Measurements from ENCODE around the gene ELFN2. TPM values are rescaled to one million over a fixed set of nuclear protein-coding genes. Genes with fewer than 3 reads are reported as not detected.

ELFN2 gene
- total RNA-seq, 2 experiments from 2014 or later, result 0.05 to 0.08 TPM

- no peaks in the 10 kb centered on the region for H3K27me3 Mint-ChIP-seq (ENCODE audit: low read depth)
- H3K27ac Mint-ChIP-seq, result no peak overlapping the region
- H3K36me3 Mint-ChIP-seq (ENCODE audit: low read depth), result no peaks in the 10 kb centered on the region
- DNase-seq (no peak), ATAC-seq (no peak)
- H3K4me3 Mint-ChIP-seq, result no peak overlapping the region
- ChIA-PET POLR2A (no interaction called here), CTCF (no interaction called here)
- H3K9me3 Mint-ChIP-seq (ENCODE audit: insufficient read depth), result no peaks in the 10 kb centered on the region
- peaks cover 6% of the 10 kb centered on the region for H3K4me1 Mint-ChIP-seq (ENCODE audit: low read depth)
Measured at GRCh38 chr22:37357446-37358075, 69.7 kb downstream of the ELFN2 start.

- Mint-ChIP-seq H3K27ac (no peak overlapping the region), H3K4me3 (no peak overlapping the region), H3K9me3 (ENCODE audit: insufficient read depth) (no peaks in the 10 kb centered on the region), H3K27me3 (ENCODE audit: low read depth) (no peaks in the 10 kb centered on the region), H3K4me1 (ENCODE audit: low read depth) (peaks cover 11% of the 10 kb centered on the region), H3K36me3 (ENCODE audit: low read depth) (no peaks in the 10 kb centered on the region)
- ChIA-PET POLR2A (no interaction called here), CTCF (no interaction called here)
- no peak for DNase-seq
- ATAC-seq, result no peak
Measured at GRCh38 chr22:37356922-37357321, 70.4 kb downstream of the ELFN2 start.

- ChIA-PET CTCF (no interaction called here), POLR2A (no interaction called here)
- Mint-ChIP-seq H3K27ac (no peak overlapping the region), H3K9me3 (ENCODE audit: insufficient read depth) (no peaks in the 10 kb centered on the region), H3K4me1 (ENCODE audit: low read depth) (peaks cover 7% of the 10 kb centered on the region), H3K27me3 (ENCODE audit: low read depth) (no peaks in the 10 kb centered on the region), H3K4me3 (no peak overlapping the region), H3K36me3 (ENCODE audit: low read depth) (no peaks in the 10 kb centered on the region)
- ATAC-seq, result no peak
- no peak for DNase-seq
Measured at GRCh38 chr22:37355174-37355573, 72.1 kb downstream of the ELFN2 start.

- H3K27me3 Mint-ChIP-seq (ENCODE audit: low read depth), result no peaks in the 10 kb centered on the region
- ChIA-PET POLR2A (no interaction called here), CTCF (no interaction called here)
- ATAC-seq (no peak), DNase-seq (no peak)
- H3K4me1 Mint-ChIP-seq (ENCODE audit: low read depth), result peaks cover 7% of the 10 kb centered on the region
- H3K27ac Mint-ChIP-seq, result no peak overlapping the region
- no peaks in the 10 kb centered on the region for H3K9me3 Mint-ChIP-seq (ENCODE audit: insufficient read depth)
- H3K4me3 Mint-ChIP-seq, result no peak overlapping the region
- no peaks in the 10 kb centered on the region for H3K36me3 Mint-ChIP-seq (ENCODE audit: low read depth)
Measured at GRCh38 chr22:37354670-37355069, 72.6 kb downstream of the ELFN2 start.

- Mint-ChIP-seq H3K36me3 (ENCODE audit: low read depth) (no peaks in the 10 kb centered on the region), H3K4me1 (ENCODE audit: low read depth) (peaks cover 7% of the 10 kb centered on the region), H3K27me3 (ENCODE audit: low read depth) (no peaks in the 10 kb centered on the region), H3K9me3 (ENCODE audit: insufficient read depth) (no peaks in the 10 kb centered on the region), H3K27ac (no peak overlapping the region), H3K4me3 (no peak overlapping the region)
- no peak for DNase-seq
- CTCF ChIA-PET, result no interaction called here
- no peak for ATAC-seq
- POLR2A ChIA-PET, result no interaction called here
Measured at GRCh38 chr22:37354261-37354660, 73.0 kb downstream of the ELFN2 start.

GRCh38 chr22:37353839-37354238, 73.4 kb downstream of the ELFN2 start:
- Mint-ChIP-seq H3K36me3 (ENCODE audit: low read depth) (no peaks in the 10 kb centered on the region), H3K4me3 (no peak overlapping the region), H3K4me1 (ENCODE audit: low read depth) (peaks cover 7% of the 10 kb centered on the region), H3K27me3 (ENCODE audit: low read depth) (no peaks in the 10 kb centered on the region), H3K27ac (no peak overlapping the region), H3K9me3 (ENCODE audit: insufficient read depth) (no peaks in the 10 kb centered on the region)
- ATAC-seq (no peak), DNase-seq (no peak)
- ChIA-PET CTCF (no interaction called here), POLR2A (no interaction called here)

- ChIA-PET POLR2A (no interaction called here), CTCF (no interaction called here)
- Mint-ChIP-seq H3K9me3 (ENCODE audit: insufficient read depth) (no peaks in the 10 kb centered on the region), H3K4me3 (no peak overlapping the region), H3K27me3 (ENCODE audit: low read depth) (no peaks in the 10 kb centered on the region), H3K36me3 (ENCODE audit: low read depth) (no peaks in the 10 kb centered on the region), H3K27ac (no peak overlapping the region), H3K4me1 (ENCODE audit: low read depth) (peaks cover 7% of the 10 kb centered on the region)
- DNase-seq (no peak), ATAC-seq (no peak)
Measured at GRCh38 chr22:37352481-37352880, 74.8 kb downstream of the ELFN2 start.

GRCh38 chr22:37351232-37351631, 76.0 kb downstream of the ELFN2 start:
- H3K27me3 Mint-ChIP-seq (ENCODE audit: low read depth), result no peaks in the 10 kb centered on the region
- H3K9me3 Mint-ChIP-seq (ENCODE audit: insufficient read depth), result no peaks in the 10 kb centered on the region
- H3K4me3 Mint-ChIP-seq, result no peak overlapping the region
- ChIA-PET POLR2A (no interaction called here), CTCF (no interaction called here)
- H3K36me3 Mint-ChIP-seq (ENCODE audit: low read depth), result no peaks in the 10 kb centered on the region
- DNase-seq (no peak), ATAC-seq (no peak)
- no peak overlapping the region for H3K27ac Mint-ChIP-seq
- peaks cover 7% of the 10 kb centered on the region for H3K4me1 Mint-ChIP-seq (ENCODE audit: low read depth)

- ChIA-PET CTCF (no interaction called here), POLR2A (no interaction called here)
- Mint-ChIP-seq H3K9me3 (ENCODE audit: insufficient read depth) (no peaks in the 10 kb centered on the region), H3K27ac (no peak overlapping the region), H3K4me3 (no peak overlapping the region), H3K36me3 (ENCODE audit: low read depth) (no peaks in the 10 kb centered on the region), H3K27me3 (ENCODE audit: low read depth) (no peaks in the 10 kb centered on the region), H3K4me1 (ENCODE audit: low read depth) (peaks cover 7% of the 10 kb centered on the region)
- DNase-seq, result no peak
- ATAC-seq, result no peak
Measured at GRCh38 chr22:37349043-37349814, 78.0 kb downstream of the ELFN2 start.

GRCh38 chr22:37346505-37346895, 80.8 kb downstream of the ELFN2 start:
- Mint-ChIP-seq H3K4me1 (ENCODE audit: low read depth) (no peaks in the 10 kb centered on the region), H3K4me3 (no peak overlapping the region), H3K27ac (no peak overlapping the region), H3K36me3 (ENCODE audit: low read depth) (no peaks in the 10 kb centered on the region), H3K9me3 (ENCODE audit: insufficient read depth) (no peaks in the 10 kb centered on the region), H3K27me3 (ENCODE audit: low read depth) (peaks cover 5% of the 10 kb centered on the region)
- ATAC-seq (no peak), DNase-seq (no peak)
- ChIA-PET CTCF (no interaction called here), POLR2A (no interaction called here)

GRCh38 chr22:37345863-37346504, 81.3 kb downstream of the ELFN2 start:
- H3K4me3 Mint-ChIP-seq, result no peak overlapping the region
- no peak for ATAC-seq
- no peaks in the 10 kb centered on the region for H3K36me3 Mint-ChIP-seq (ENCODE audit: low read depth)
- no peak for DNase-seq
- ChIA-PET POLR2A (no interaction called here), CTCF (no interaction called here)
- peaks cover 5% of the 10 kb centered on the region for H3K27me3 Mint-ChIP-seq (ENCODE audit: low read depth)
- H3K9me3 Mint-ChIP-seq (ENCODE audit: insufficient read depth), result no peaks in the 10 kb centered on the region
- no peak overlapping the region for H3K27ac Mint-ChIP-seq
- H3K4me1 Mint-ChIP-seq (ENCODE audit: low read depth), result no peaks in the 10 kb centered on the region

- Mint-ChIP-seq H3K36me3 (ENCODE audit: low read depth) (no peaks in the 10 kb centered on the region), H3K4me1 (ENCODE audit: low read depth) (no peaks in the 10 kb centered on the region), H3K9me3 (ENCODE audit: insufficient read depth) (no peaks in the 10 kb centered on the region), H3K27me3 (ENCODE audit: low read depth) (peaks cover 5% of the 10 kb centered on the region), H3K4me3 (no peak overlapping the region), H3K27ac (no peak overlapping the region)
- ATAC-seq (no peak), DNase-seq (no peak)
- CTCF ChIA-PET, result no interaction called here
- POLR2A ChIA-PET, result no interaction called here
Measured at GRCh38 chr22:37344735-37345449, 82.4 kb downstream of the ELFN2 start.
